Large intestine (tissue), 3 donors: ENCODE results near the gene BCL2. TPM values are rescaled to one million over a fixed set of nuclear protein-coding genes. Genes with fewer than 3 reads are reported as not detected.

Experiments
- DNase-seq, 2 donors: peaks; one replicate each; pipeline versions ENCODE4 v3.0.0 to v3.0.0-alpha.2; 2013
- H3K27ac ChIP-seq: one replicate; pipeline ENCODE4 v1.5.1; 2013; ENCODE audit warnings: low read length
- H3K27me3 ChIP-seq: 2 replicates; pipeline ENCODE4 v1.6.1; 2013; ENCODE audit warnings: low read length; ENCODE audit not compliant: control insufficient read depth, insufficient read depth
- H3K36me3 ChIP-seq: 2 replicates; pipeline ENCODE4 v1.6.1; 2013; ENCODE audit warnings: low read length; ENCODE audit not compliant: control insufficient read depth, insufficient read depth
- H3K4me1 ChIP-seq: one replicate; pipeline ENCODE4 v1.6.1; 2013; ENCODE audit warnings: low read length; ENCODE audit not compliant: control insufficient read depth, insufficient read depth
- H3K4me3 ChIP-seq: one replicate; pipeline ENCODE4 v1.5.1; 2013; ENCODE audit warnings: low read length
- H3K9me3 ChIP-seq: one replicate; pipeline ENCODE4 v1.6.1; 2013; ENCODE audit warnings: mild to moderate bottlenecking, low read depth, low read length, moderate library complexity; ENCODE audit not compliant: control insufficient read depth
- WGBS: methylation state at CpG from one replicate; pipeline ENCODE4 v1.1.5; 2013; ENCODE audit warnings: low lambda C conversion rate; ENCODE audit not compliant: insufficient coverage; 5-methylcytosine and 5-hydroxymethylcytosine counted together
- polyA plus RNA-seq: library from polyadenylated mRNA; unstranded; fragments of 120-200 nt; gene quantifications from one replicate; pipeline ENCODE4 v1.2.1, GENCODE V29; 2013

BCL2 gene
- polyA plus RNA-seq, 1 donor, result 8.8 TPM

DNA sequence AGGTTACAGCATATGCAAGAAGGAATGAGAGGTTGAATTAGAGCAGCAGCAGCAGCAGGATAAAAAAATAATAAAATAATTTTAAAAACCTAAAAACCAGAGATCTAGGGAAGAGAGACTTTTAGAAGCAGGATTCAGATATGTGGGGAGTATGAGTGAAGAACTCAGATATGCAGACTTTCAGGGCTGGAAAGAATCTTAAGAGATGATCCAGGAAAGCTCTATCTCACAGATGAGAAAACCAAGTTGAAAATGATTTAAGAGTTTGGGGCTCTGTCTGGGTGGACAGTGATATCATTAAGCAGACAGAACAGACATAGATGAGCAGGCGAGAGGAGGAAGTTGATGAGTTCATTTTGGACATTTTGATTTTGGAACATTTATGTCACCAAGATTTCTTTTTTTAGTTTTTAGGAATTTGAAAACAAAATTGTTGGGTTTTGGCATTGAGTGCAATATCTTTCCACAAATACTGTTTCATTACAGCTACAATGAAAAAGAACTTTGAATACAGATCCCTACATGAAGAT is 31.8 kb downstream of the BCL2 start:
- no peaks in the 10 kb centered on the region for H3K27me3 ChIP-seq
- H3K27ac ChIP-seq, result no peak overlapping the region
- no CpG with 5 or more reads among the region's 1 CpG for WGBS
- no peaks in the 10 kb centered on the region for H3K9me3 ChIP-seq
- H3K4me3 ChIP-seq, result no peak overlapping the region
- no peaks in the 10 kb centered on the region for H3K4me1 ChIP-seq
- H3K36me3 ChIP-seq, result peaks cover 8% of the 10 kb centered on the region
- DNase-seq, result no peak

DNA sequence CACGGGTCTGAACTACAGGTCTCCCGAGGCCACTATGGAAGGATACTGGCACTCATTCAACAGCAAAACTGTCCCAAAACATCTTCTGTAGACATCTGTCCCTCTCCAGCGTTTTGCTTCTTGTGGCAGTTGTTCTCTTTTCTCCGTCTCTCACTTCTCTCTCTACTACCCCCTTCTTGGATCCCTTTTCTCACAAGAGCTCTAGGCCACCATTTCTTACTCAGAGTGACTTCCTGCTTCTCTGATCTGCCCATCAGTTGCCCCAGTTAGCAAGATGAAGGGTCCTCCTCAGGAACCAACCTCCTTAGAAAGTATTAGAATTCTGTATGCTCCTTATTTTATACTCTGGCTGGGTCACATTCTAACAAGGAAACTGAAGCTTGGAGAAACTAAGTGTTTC is 32.6 kb downstream of the BCL2 start:
- Histone ChIP-seq H3K36me3 (peaks cover 3% of the 10 kb centered on the region), H3K9me3 (no peaks in the 10 kb centered on the region), H3K27ac (no peak overlapping the region), H3K4me3 (no peak overlapping the region), H3K27me3 (no peaks in the 10 kb centered on the region), H3K4me1 (no peaks in the 10 kb centered on the region)
- DNase-seq, result no peak
- 83% methylated on average over 2 of the region's 4 CpGs for WGBS

DNA sequence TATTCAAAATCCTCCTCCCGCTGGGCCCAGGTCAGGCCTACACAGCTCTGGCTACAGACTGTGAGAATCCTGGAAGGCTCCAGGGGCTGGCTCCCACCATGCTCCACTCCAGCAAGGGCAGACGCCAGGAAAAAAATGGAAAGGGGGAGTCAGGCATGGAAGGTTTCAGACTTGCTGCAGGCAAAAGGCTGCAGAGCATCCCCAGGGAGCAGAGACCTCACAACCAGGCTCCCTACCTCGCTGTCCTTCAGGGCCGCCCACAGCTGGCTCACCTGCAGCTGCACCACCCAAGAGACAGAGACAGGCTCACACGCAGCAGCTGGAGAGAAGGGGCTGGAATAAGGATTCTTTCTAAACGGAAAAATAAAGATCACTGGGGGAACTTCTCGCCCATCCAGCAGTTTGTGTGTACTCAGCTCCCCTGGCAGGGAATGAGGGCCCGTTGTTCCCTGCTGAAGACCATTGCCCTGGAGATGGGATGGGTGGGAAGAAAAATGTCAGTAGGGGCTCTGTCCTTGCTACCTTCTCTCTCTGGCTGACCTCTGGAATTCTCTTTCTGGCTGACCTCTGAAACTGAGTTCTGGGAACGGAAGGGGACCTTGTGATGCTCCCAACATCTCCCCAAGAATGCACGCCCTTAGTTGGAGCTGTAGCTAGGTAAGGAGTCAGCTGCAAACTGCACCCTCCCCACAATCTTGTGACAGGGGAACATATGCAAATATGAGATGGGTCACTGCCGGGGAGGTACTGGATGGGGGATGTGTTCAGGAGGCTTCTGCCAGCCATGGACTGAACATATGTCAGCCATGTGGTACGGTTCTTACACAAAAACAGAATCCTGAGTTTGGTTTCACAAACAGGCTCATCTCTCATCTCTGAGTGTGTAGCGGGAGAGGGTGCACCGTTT is 34.5 kb downstream of the BCL2 start:
- H3K9me3 ChIP-seq, result no peaks in the 10 kb centered on the region
- H3K27me3 ChIP-seq, result no peaks in the 10 kb centered on the region
- H3K4me1 ChIP-seq, result no peaks in the 10 kb centered on the region
- no peak overlapping the region for H3K27ac ChIP-seq
- H3K4me3 ChIP-seq, result no peak overlapping the region
- no CpG with 5 or more reads among the region's 14 CpGs for WGBS
- peaks cover 4% of the 10 kb centered on the region for H3K36me3 ChIP-seq
- no peak for DNase-seq

DNA sequence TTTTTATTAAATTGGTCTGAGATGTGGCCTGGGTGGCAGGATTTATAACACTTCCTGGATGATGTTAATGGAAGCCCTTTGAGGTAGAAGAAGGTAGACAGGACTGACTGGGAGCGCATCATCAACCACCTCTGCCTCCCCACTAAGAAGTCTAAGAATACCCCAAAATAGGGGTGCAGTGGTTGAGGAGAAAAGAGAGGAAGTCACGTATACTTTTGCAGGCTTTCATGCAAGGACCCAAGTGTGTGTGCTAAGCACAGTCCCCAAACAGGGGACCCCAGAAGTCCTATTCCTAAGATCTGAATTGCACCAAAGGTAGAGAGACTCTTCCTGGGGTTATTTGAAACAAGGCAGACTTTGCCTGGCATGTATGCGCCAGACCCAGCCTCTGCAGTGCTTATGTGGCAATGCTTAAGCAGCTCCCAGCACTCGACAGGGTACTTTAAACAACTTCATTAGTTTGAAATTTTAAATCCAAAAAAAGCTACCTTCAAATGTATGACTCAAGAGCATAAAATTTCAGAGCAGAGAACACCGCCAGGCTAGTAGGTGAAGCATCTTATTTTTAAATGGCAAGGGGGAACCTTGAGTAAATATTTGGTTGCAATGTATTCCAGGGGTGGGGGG is 35.3 kb downstream of the BCL2 start:
- Histone ChIP-seq H3K27me3 (no peaks in the 10 kb centered on the region), H3K4me1 (no peaks in the 10 kb centered on the region), H3K9me3 (no peaks in the 10 kb centered on the region), H3K36me3 (peaks cover 5% of the 10 kb centered on the region), H3K27ac (no peak overlapping the region), H3K4me3 (no peak overlapping the region)
- WGBS, result no CpG with 5 or more reads among the region's 5 CpGs
- no peak for DNase-seq

DNA sequence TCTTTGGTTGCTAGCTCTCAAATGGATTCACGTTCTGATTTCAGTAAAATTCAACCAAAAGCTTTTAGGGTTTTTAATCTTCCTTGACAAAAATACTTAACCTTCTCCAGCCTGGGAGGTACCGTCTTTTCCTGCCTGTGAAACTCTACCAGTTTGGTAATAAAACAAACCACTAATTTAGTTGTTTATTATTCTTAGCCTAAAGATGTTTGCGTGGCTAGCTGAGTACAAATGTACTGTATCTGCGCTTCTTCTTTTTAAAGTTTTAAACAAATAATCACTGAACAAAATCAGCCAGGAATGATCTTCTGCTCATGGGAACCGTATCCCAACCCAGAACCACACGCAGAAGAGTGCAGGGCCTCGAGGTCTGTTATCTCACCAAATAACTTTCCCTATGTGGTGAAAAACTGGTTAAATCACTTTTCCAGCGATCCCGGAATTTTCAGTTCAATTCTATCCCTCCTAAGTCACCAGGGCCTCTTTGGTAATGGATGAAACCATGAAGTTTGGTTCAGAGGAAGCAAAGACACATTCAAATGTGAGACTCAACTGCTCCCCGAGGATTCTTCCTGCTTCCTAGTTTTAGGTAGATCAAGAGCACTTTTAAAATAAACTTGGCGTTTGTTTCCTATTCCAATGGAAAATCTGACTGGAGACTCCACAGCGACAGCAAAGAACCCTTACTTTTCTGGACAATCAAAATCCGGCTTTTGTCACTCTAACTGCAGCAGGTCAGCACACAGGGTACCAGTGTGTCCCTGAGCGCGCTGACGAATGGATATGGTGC is 36.1 kb downstream of the BCL2 start:
- no peaks in the 10 kb centered on the region for H3K4me1 ChIP-seq
- H3K27ac ChIP-seq, result no peak overlapping the region
- WGBS, result 81% methylated on average over 4 of the region's 16 CpGs

DNA sequence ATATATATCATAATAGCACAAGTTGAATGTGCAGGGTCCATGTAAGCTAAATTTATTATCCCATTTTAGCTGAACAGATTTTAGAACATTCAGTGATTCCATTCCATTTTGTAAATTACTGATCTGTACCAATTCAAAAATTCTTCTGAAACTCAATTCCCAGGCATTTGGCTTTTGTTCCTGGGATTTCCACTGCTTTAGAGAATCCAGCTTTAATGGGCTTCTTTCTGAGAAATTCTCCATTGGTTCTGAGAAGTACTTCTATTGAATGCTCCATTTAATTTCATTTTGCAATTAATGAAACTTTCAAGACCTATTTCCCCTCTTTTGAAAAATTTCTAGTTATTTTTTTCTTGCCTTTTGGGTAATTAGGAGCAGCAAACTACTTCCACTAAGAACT is 36.8 kb downstream of the BCL2 start:
- peaks cover 5% of the 10 kb centered on the region for H3K36me3 ChIP-seq
- no peaks in the 10 kb centered on the region for H3K4me1 ChIP-seq
- H3K9me3 ChIP-seq, result no peaks in the 10 kb centered on the region
- H3K27ac ChIP-seq, result no peak overlapping the region
- no peaks in the 10 kb centered on the region for H3K27me3 ChIP-seq
- DNase-seq, result no peak
- H3K4me3 ChIP-seq, result no peak overlapping the region

More for the DNA sequence above, 36.1 kb downstream of the BCL2 start:
- H3K27me3 ChIP-seq, result no peaks in the 10 kb centered on the region
- no peak for DNase-seq
- H3K9me3 ChIP-seq, result no peaks in the 10 kb centered on the region
- H3K36me3 ChIP-seq, result peaks cover 5% of the 10 kb centered on the region
- no peak overlapping the region for H3K4me3 ChIP-seq

DNA sequence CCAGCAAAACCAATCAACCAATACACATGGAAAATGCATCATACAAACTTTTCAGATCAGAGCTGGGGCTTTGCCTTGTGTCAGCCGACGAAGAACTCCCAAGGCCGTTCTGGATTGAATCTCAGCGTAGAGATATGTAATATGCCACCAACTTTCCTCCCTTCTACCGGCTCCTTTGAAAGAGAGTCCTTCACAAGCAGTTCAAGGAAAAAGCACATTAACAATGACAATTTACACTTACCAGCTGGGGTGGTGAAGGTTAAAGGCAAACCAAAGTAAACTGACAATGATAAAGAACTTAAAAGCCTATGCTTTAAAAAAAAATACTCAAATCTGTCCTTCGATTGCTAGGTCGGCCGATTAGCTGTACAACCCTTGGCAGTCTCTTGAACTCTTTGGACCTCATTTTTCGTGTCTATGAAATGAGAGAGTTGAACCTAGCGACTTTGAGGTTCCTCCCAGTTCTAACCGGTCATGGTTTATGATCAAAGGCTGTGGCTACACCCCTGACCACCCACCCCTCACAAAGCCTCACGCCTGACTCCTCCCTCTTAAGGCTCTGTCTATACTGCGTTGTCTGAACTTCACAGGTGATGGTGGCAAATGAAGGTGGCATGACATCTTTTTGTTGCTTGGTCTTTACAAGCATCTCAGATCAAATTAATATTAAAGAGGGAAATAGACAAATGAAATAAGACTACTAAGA is 46.2 kb downstream of the BCL2 start:
- H3K4me1 ChIP-seq, result peaks cover 5% of the 10 kb centered on the region
- no peaks in the 10 kb centered on the region for H3K9me3 ChIP-seq
- H3K27me3 ChIP-seq, result no peaks in the 10 kb centered on the region
- no peak overlapping the region for H3K4me3 ChIP-seq
- WGBS, result 8% methylated on average over 3 of the region's 13 CpGs
- H3K36me3 ChIP-seq, result no peaks in the 10 kb centered on the region
- peak in 1 of 2 donors; percentile 48 for DNase-seq
- no peak overlapping the region for H3K27ac ChIP-seq

DNA sequence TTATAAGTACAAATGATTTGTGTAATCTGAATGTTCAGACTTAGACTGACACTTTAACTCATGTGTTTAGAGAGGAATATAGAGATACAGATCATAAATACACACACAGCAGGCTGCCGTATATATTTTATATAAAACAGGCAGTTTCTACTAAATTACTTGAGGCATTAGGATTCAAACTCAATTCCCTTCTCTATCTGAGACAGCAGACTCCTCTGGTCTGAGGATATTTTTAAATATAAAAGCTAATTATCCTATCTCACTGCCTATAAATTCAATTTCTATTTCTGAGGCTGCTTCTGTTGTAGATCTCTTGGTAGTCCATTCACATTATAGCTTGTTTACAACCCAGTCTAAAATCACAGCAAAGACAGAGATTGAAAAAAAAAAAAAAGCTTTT is 46.9 kb downstream of the BCL2 start:
- no CpG with 5 or more reads among the region's 1 CpG for WGBS
- H3K4me3 ChIP-seq, result no peak overlapping the region
- no peaks in the 10 kb centered on the region for H3K36me3 ChIP-seq
- peaks cover 5% of the 10 kb centered on the region for H3K4me1 ChIP-seq
- no peak for DNase-seq
- H3K27ac ChIP-seq, result no peak overlapping the region
- no peaks in the 10 kb centered on the region for H3K9me3 ChIP-seq
- no peaks in the 10 kb centered on the region for H3K27me3 ChIP-seq

DNA sequence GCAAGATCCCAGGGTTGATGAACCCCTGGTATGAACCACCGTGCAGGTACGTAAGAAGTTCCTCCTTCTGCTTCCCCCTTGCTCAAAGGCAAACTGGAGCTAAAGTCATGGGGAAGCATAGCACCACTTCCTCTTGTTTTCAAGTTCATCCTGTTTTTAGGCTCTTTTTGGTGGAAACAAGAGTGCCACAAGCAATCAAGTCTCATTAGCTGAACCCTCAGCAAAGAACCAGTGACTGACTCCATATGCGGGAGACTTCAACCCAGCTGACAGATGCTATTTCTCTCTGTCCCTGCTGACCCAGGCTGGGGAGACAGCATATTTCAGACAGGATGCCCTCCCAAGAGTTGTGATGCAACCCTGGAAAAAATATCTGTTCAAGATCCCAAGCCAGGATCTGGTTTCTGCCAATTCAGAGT is 47.7 kb downstream of the BCL2 start:
- WGBS, result no CpG with 5 or more reads among the region's 3 CpGs
- no peak for DNase-seq
- Histone ChIP-seq H3K9me3 (no peaks in the 10 kb centered on the region), H3K27me3 (no peaks in the 10 kb centered on the region), H3K4me1 (peaks cover 5% of the 10 kb centered on the region), H3K27ac (no peak overlapping the region), H3K4me3 (no peak overlapping the region), H3K36me3 (no peaks in the 10 kb centered on the region)

DNA sequence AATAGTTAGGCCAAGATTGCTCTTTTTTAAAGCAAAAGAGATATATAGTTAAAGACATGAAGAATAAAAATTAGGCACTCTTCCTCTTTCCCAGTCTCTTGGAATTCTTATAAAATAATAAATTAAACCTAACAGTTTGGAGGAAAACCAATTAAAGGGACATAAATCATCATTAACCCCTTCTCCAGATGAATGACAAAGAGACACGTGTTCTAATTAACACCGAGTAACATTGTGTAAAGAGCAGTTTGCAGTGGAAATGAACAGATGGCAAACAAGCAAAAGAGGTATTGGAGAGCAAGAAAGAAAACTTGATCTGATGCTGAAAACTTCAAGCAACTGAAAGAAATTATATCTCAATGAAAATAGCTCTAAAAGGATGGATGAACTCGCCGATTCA is 48.4 kb downstream of the BCL2 start:
- Histone ChIP-seq H3K4me1 (peaks cover 5% of the 10 kb centered on the region), H3K27ac (no peak overlapping the region), H3K36me3 (no peaks in the 10 kb centered on the region), H3K9me3 (no peaks in the 10 kb centered on the region), H3K4me3 (no peak overlapping the region), H3K27me3 (no peaks in the 10 kb centered on the region)
- DNase-seq, result no peak
- 92% methylated on average over 2 of the region's 4 CpGs for WGBS
